WTC11 (cell line): ENCODE data around the gene PKLR. TPM values are rescaled to one million over a fixed set of nuclear protein-coding genes. Genes with fewer than 3 reads are reported as not detected.

Source experiments
- ATAC-seq: fragments of 200-7000 bp; cut with Tn5 transposase; 2 replicates; pipeline ENCODE4 v1.10.0; 2021; ENCODE audit warnings: mild to moderate bottlenecking, moderate library complexity
- CTCF ChIA-PET: fragments of 300-600 bp; sonication (Branson Sonifier 250); formaldehyde crosslinking; loops from one replicate; lab custom pipeline; 2021; ENCODE audit warnings: antibody characterized with exemption; lab: Charles Lee
- POLR2A ChIA-PET: fragments of 350-600 bp; sonication (Branson Sonifier 250); formaldehyde crosslinking; loops from one replicate; lab custom pipeline; 2021; ENCODE audit warnings: antibody characterized with exemption; lab: Charles Lee
- DNase-seq: peaks from one replicate; pipeline ENCODE4 v3.0.0; 2021; ENCODE audit warnings: low spot score
- H3K27ac Mint-ChIP-seq: 2 replicates; pipeline ENCODE4 v1.8.0; 2021; ENCODE audit warnings: mixed read lengths
- H3K27me3 Mint-ChIP-seq: 2 replicates; pipeline ENCODE4 v1.8.0; 2021; ENCODE audit warnings: low read depth, mild to moderate bottlenecking, moderate library complexity, mixed read lengths
- H3K36me3 Mint-ChIP-seq: 2 replicates; pipeline ENCODE4 v1.8.0; 2021; ENCODE audit warnings: mixed read lengths
- H3K4me1 Mint-ChIP-seq: 2 replicates; pipeline ENCODE4 v1.8.0; 2022; ENCODE audit warnings: mixed read lengths
- H3K4me3 Mint-ChIP-seq: 2 replicates; pipeline ENCODE4 v1.8.0; 2021; ENCODE audit warnings: mild to moderate bottlenecking, moderate library complexity, mixed read lengths
- H3K9me3 Mint-ChIP-seq: 2 replicates; pipeline ENCODE4 v1.8.0; 2021; ENCODE audit warnings: mixed read lengths
- ATF1 ChIP-seq: sonication (generic); formaldehyde crosslinking; IDR thresholded peaks from 2 replicates; pipeline ENCODE4 v1.8.1; 2023; ENCODE audit warnings: mild to moderate bottlenecking, moderate library complexity, missing genetic modification reagents
- E2F4 ChIP-seq: sonication (generic); formaldehyde crosslinking; IDR thresholded peaks from 2 replicates; pipeline ENCODE4 v1.8.1; 2022; ENCODE audit warnings: low read depth, mild to moderate bottlenecking, moderate library complexity, missing genetic modification reagents, borderline replicate concordance
- EMX1 ChIP-seq: fragments of 250-450 bp; sonication (Bioruptor Pico); IDR thresholded peaks from 2 replicates; pipeline ENCODE4 v1.8.0; 2021; ENCODE audit warnings: mild to moderate bottlenecking
- ETV6 ChIP-seq: sonication (generic); formaldehyde crosslinking; IDR thresholded peaks from 2 replicates; pipeline ENCODE4 v1.8.1; 2022; ENCODE audit warnings: mild to moderate bottlenecking, missing genetic modification reagents
- GABPB1 ChIP-seq: sonication (generic); formaldehyde crosslinking; IDR thresholded peaks from 2 replicates; pipeline ENCODE4 v1.8.1; 2023; ENCODE audit warnings: mild to moderate bottlenecking, missing genetic modification reagents
- HMGXB4 ChIP-seq: sonication (generic); formaldehyde crosslinking; IDR thresholded peaks from 2 replicates; pipeline ENCODE4 v1.8.1; 2023; ENCODE audit warnings: mild to moderate bottlenecking, moderate library complexity, missing genetic modification reagents
- MAX ChIP-seq: sonication (generic); formaldehyde crosslinking; IDR thresholded peaks from 2 replicates; pipeline ENCODE4 v1.8.0; 2022; ENCODE audit warnings: mild to moderate bottlenecking, missing genetic modification reagents
- MXD4 ChIP-seq: fragments of 250-450 bp; sonication (Bioruptor Pico); IDR thresholded peaks from 2 replicates; pipeline ENCODE4 v1.8.0; 2021; ENCODE audit warnings: mild to moderate bottlenecking, moderate library complexity, borderline replicate concordance
- NR1H2 ChIP-seq: sonication (generic); formaldehyde crosslinking; IDR thresholded peaks from 2 replicates; pipeline ENCODE4 v1.9.0; 2021; ENCODE audit warnings: mild to moderate bottlenecking, moderate library complexity, missing genetic modification reagents
- RELA ChIP-seq: sonication (generic); formaldehyde crosslinking; IDR thresholded peaks from 2 replicates; pipeline ENCODE4 v1.8.1; 2022; ENCODE audit warnings: missing genetic modification reagents, mild to moderate bottlenecking, borderline replicate concordance
- TCF7 ChIP-seq: sonication (generic); formaldehyde crosslinking; IDR thresholded peaks from 2 replicates; pipeline ENCODE4 v1.8.0; 2022; ENCODE audit warnings: mild to moderate bottlenecking, low read depth, missing genetic modification reagents, moderate library complexity
- ZMAT4 ChIP-seq: fragments of 250-450 bp; sonication (Bioruptor Pico); IDR thresholded peaks from 2 replicates; pipeline ENCODE4 v1.9.0; 2021; ENCODE audit warnings: mild to moderate bottlenecking
- ZNF138 ChIP-seq: sonication (generic); formaldehyde crosslinking; conservative IDR thresholded peaks from 2 replicates; pipeline ENCODE4 v1.8.1; 2022; ENCODE audit warnings: mild to moderate bottlenecking, moderate library complexity, missing genetic modification reagents
- ZNF219 ChIP-seq: sonication (generic); formaldehyde crosslinking; IDR thresholded peaks from 2 replicates; pipeline ENCODE4 v1.8.0; 2023; ENCODE audit warnings: missing genetic modification reagents, mild to moderate bottlenecking, borderline replicate concordance
- ZNF281 ChIP-seq: sonication (generic); formaldehyde crosslinking; IDR thresholded peaks from 2 replicates; pipeline ENCODE4 v1.8.0; 2023; ENCODE audit warnings: mild to moderate bottlenecking, missing genetic modification reagents
- ZNF423 ChIP-seq: fragments of 250-450 bp; sonication (Bioruptor Pico); IDR thresholded peaks from 2 replicates; pipeline ENCODE4 v2.1.2; 2022; ENCODE audit warnings: mild to moderate bottlenecking, moderate library complexity
- total RNA-seq: library from RNA; stranded (reverse); gene quantifications from 3 replicates; pipeline ENCODE4 v1.2.3, GENCODE V29; 2021
- TF ChIP-seq, protein P1 (sequence below): sonication (generic); formaldehyde crosslinking; IDR thresholded peaks from 2 replicates; pipeline ENCODE4 v1.8.1; 2022; ENCODE audit warnings: missing genetic modification reagents, borderline replicate concordance
- TF ChIP-seq, protein P2 (sequence below): sonication (generic); formaldehyde crosslinking; conservative IDR thresholded peaks from 2 replicates; pipeline ENCODE4 v1.8.1; 2022; ENCODE audit warnings: mild to moderate bottlenecking, missing genetic modification reagents
- TF ChIP-seq, protein P3 (sequence below): sonication (generic); formaldehyde crosslinking; IDR thresholded peaks from 2 replicates; pipeline ENCODE4 v1.8.1; 2023; ENCODE audit warnings: mild to moderate bottlenecking, missing genetic modification reagents, moderate library complexity

Gene PKLR
- total RNA-seq, 1 experiment from 2014 or later: 1.5 TPM

DNA sequence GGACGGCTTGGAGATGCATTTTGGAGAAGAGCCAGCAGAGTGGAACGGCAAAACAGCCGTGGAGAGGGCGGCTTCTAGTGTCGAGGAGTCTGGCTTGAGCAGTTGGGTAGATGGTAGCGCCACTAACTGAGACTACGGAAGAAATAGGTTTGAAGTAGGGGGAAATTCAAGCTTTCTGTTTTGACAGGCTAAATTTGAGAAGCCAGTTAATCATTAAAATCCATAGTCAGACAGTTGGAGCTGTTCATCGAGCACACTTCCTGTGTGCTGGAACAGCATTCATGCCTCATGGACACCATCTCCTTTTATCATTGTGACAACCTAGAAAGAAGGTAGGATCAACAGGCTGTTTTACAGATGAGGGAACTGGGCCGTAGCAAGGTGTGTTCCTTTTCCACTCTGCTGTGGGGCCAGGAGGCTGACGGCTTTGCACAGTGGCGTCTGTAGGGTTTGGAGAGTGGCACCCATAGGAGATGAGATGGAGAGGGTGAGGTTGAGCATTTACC, 3.4 kb upstream of the PKLR start (continued):
- TF ChIP-seq E2F4 (CRISPR knock-in tag): no peak

GRCh38 chr1:155300553-155301329, 497 bp downstream of the PKLR start:
- ChIA-PET CTCF (interaction anchor here (0.6 to 1.4 kb wide), 4 partner anchors 22 to 50 kb away, joined by 3 to 8 read pairs (median 5); no protein-coding TSS in a partner anchor), POLR2A (no interaction called here)
- H3K36me3 Mint-ChIP-seq: no peaks in the 10 kb centered on the region
- peaks cover 19% of the 10 kb centered on the region for H3K27me3 Mint-ChIP-seq
- H3K4me1 Mint-ChIP-seq: peaks cover 24% of the 10 kb centered on the region
- H3K9me3 Mint-ChIP-seq: no peaks in the 10 kb centered on the region
- ATAC-seq: no peak
- no peak overlapping the region for H3K4me3 Mint-ChIP-seq
- DNase-seq: no peak
- TF ChIP-seq EMX1 (CRISPR knock-in tag) (no peak), GABPB1 (CRISPR knock-in tag) (0 out of 2 replicates have a peak, but pooled peaks have one; percentile 28)
- TF ChIP-seq, all 79 proteins: peak for 1
- H3K27ac Mint-ChIP-seq: no peak overlapping the region

GRCh38 chr1:155300024-155300423, 1.2 kb downstream of the PKLR start:
- Mint-ChIP-seq H3K27me3 (peaks cover 24% of the 10 kb centered on the region), H3K36me3 (no peaks in the 10 kb centered on the region), H3K4me3 (no peak overlapping the region), H3K9me3 (no peaks in the 10 kb centered on the region), H3K27ac (no peak overlapping the region), H3K4me1 (peaks cover 27% of the 10 kb centered on the region)
- POLR2A ChIA-PET: no interaction called here
- CTCF ChIA-PET: interaction anchor here (1.2 to 1.4 kb wide), 2 partner anchors 22 to 50 kb away, joined by 5 to 8 read pairs; no protein-coding TSS in a partner anchor
- ATAC-seq: no peak
- no peak for DNase-seq
- TF ChIP-seq, protein P1, sequence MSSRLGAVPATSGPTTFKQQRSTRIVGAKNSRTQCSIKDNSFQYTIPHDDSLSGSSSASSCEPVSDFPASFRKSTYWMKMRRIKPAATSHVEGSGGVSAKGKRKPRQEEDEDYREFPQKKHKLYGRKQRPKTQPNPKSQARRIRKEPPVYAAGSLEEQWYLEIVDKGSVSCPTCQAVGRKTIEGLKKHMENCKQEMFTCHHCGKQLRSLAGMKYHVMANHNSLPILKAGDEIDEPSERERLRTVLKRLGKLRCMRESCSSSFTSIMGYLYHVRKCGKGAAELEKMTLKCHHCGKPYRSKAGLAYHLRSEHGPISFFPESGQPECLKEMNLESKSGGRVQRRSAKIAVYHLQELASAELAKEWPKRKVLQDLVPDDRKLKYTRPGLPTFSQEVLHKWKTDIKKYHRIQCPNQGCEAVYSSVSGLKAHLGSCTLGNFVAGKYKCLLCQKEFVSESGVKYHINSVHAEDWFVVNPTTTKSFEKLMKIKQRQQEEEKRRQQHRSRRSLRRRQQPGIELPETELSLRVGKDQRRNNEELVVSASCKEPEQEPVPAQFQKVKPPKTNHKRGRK (CRISPR knock-in tag): no peak
- TF ChIP-seq ZNF138 (CRISPR knock-in tag) (no peak), ATF1 (CRISPR knock-in tag) (no peak)

- H3K9me3 Mint-ChIP-seq: no peaks in the 10 kb centered on the region
- peaks cover 47% of the 10 kb centered on the region for H3K27me3 Mint-ChIP-seq
- DNase-seq (no peak), ATAC-seq (no peak)
- peak overlapping the region; percentile 78; the same call in 1 of the 2 replicates for H3K4me3 Mint-ChIP-seq
- H3K36me3 Mint-ChIP-seq: no peaks in the 10 kb centered on the region
- H3K27ac Mint-ChIP-seq: peak overlapping the region; percentile 38
- POLR2A ChIA-PET: no interaction called here
- CTCF ChIA-PET: interaction anchor here (0.6 to 1.4 kb wide), 3 partner anchors 20 to 296 kb away, joined by 3 to 10 read pairs (median 6); partner anchors contain the start of gene HCN3
- H3K4me1 Mint-ChIP-seq: peaks cover 35% of the 10 kb centered on the region
- no peak for TF ChIP-seq RELA (CRISPR knock-in tag)
- TF ChIP-seq MAX (CRISPR knock-in tag): no peak
- no peak for TF ChIP-seq ZNF219 (CRISPR knock-in tag)
- no peak for TF ChIP-seq ETV6 (CRISPR knock-in tag)
- TF ChIP-seq, protein P2, sequence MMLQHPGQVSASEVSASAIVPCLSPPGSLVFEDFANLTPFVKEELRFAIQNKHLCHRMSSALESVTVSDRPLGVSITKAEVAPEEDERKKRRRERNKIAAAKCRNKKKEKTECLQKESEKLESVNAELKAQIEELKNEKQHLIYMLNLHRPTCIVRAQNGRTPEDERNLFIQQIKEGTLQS (CRISPR knock-in tag): no peak
- no peak for TF ChIP-seq TCF7 (CRISPR knock-in tag)
- no peak for TF ChIP-seq HMGXB4 (CRISPR knock-in tag)
- no peak for TF ChIP-seq MXD4 (CRISPR knock-in tag)
- no peak for TF ChIP-seq ZNF423
- TF ChIP-seq ZMAT4 (CRISPR knock-in tag): no peak
- TF ChIP-seq, protein P3, sequence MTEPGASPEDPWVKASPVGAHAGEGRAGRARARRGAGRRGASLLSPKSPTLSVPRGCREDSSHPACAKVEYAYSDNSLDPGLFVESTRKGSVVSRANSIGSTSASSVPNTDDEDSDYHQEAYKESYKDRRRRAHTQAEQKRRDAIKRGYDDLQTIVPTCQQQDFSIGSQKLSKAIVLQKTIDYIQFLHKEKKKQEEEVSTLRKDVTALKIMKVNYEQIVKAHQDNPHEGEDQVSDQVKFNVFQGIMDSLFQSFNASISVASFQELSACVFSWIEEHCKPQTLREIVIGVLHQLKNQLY (CRISPR knock-in tag): no peak
- TF ChIP-seq ZNF138 (CRISPR knock-in tag): no peak
- no peak for TF ChIP-seq NR1H2 (CRISPR knock-in tag)
- TF ChIP-seq ZNF281 (CRISPR knock-in tag): no peak
Measured at GRCh38 chr1:155297384-155297783, 3.9 kb downstream of the PKLR start.
